GM23338 (cell line): Measurements from ENCODE around the gene RALY.

Source experiments
- CREB1 ChIP-seq: fragments of 250-450 bp; sonication (Bioruptor Pico); IDR thresholded peaks from 2 replicates; pipeline ENCODE4 v1.5.0; 2020; ENCODE audit warnings: low read depth, mild to moderate bottlenecking, moderate library complexity
- EZH2 ChIP-seq: fragments of 200-600 bp; sonication (generic); IDR thresholded peaks from one replicate; pipeline ENCODE4 v1.8.0; 2017; ENCODE audit warnings: antibody characterized with exemption, mild to moderate bottlenecking, low read depth; ENCODE audit not compliant: unreplicated experiment
- EZH2phosphoT487 ChIP-seq: fragments of 200-600 bp; sonication (generic); IDR thresholded peaks from one replicate; pipeline ENCODE4 v1.8.1; 2018; ENCODE audit warnings: antibody characterized with exemption; ENCODE audit not compliant: unreplicated experiment
- POLR2AphosphoS5 ChIP-seq: IDR thresholded peaks from 2 replicates; pipeline ENCODE4 v1.6.1; 2016; ENCODE audit warnings: antibody characterized with exemption, low read depth
- STAT1 ChIP-seq: IDR thresholded peaks from one replicate; pipeline ENCODE4 v1.6.1; 2016; ENCODE audit warnings: antibody characterized with exemption; ENCODE audit not compliant: unreplicated experiment
- TF ChIP-seq, protein P1 (sequence below), 2 experiments: fragments of 200-600 bp in 1 of 2; sonication (generic) in 1 of 2; conservative IDR thresholded peaks; 2 replicates each; pipeline versions ENCODE4 v1.5.1 to v1.6.1; 2016 to 2017; ENCODE audit warnings: antibody characterized with exemption in 2 of 2, low read depth in 2 of 2, mild to moderate bottlenecking in 2 of 2, moderate library complexity in 1 of 2
- TF ChIP-seq, protein P2 (sequence below): IDR thresholded peaks from 2 replicates; pipeline ENCODE4 v1.6.1; 2016; ENCODE audit warnings: antibody characterized with exemption
- TF ChIP-seq, protein P3 (sequence below): IDR thresholded peaks from one replicate; pipeline ENCODE4 v1.6.1; 2018; ENCODE audit warnings: antibody characterized with exemption; ENCODE audit not compliant: unreplicated experiment

DNA sequence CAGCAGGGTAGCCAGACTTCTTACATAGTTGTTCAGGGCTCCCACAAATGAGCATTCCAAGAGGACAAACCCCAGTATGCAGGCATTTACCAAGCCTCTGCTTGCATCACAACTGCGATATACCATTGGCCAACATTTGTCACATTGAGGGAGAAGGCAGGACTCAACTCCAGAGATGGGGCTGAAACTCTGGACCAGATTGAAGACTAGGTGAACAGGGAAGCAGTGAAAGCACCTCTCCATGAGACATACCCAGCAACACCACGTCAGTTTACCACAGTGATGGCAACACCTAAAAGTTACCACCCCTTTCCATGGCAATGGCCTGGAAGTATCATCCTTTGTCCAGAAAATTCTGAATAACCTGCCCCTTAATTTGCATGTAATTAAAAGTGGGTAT is 7.9 kb upstream of the RALY start:
- TF ChIP-seq EZH2: no peak
- TF ChIP-seq, protein P1, sequence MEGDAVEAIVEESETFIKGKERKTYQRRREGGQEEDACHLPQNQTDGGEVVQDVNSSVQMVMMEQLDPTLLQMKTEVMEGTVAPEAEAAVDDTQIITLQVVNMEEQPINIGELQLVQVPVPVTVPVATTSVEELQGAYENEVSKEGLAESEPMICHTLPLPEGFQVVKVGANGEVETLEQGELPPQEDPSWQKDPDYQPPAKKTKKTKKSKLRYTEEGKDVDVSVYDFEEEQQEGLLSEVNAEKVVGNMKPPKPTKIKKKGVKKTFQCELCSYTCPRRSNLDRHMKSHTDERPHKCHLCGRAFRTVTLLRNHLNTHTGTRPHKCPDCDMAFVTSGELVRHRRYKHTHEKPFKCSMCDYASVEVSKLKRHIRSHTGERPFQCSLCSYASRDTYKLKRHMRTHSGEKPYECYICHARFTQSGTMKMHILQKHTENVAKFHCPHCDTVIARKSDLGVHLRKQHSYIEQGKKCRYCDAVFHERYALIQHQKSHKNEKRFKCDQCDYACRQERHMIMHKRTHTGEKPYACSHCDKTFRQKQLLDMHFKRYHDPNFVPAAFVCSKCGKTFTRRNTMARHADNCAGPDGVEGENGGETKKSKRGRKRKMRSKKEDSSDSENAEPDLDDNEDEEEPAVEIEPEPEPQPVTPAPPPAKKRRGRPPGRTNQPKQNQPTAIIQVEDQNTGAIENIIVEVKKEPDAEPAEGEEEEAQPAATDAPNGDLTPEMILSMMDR (conservative IDR thresholded peaks at IDR 0.05; ENCODE audit: low read depth in 2 of 2): no peak
- TF ChIP-seq, protein P2, sequence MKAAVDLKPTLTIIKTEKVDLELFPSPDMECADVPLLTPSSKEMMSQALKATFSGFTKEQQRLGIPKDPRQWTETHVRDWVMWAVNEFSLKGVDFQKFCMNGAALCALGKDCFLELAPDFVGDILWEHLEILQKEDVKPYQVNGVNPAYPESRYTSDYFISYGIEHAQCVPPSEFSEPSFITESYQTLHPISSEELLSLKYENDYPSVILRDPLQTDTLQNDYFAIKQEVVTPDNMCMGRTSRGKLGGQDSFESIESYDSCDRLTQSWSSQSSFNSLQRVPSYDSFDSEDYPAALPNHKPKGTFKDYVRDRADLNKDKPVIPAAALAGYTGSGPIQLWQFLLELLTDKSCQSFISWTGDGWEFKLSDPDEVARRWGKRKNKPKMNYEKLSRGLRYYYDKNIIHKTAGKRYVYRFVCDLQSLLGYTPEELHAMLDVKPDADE: no peak
- TF ChIP-seq, protein P3, sequence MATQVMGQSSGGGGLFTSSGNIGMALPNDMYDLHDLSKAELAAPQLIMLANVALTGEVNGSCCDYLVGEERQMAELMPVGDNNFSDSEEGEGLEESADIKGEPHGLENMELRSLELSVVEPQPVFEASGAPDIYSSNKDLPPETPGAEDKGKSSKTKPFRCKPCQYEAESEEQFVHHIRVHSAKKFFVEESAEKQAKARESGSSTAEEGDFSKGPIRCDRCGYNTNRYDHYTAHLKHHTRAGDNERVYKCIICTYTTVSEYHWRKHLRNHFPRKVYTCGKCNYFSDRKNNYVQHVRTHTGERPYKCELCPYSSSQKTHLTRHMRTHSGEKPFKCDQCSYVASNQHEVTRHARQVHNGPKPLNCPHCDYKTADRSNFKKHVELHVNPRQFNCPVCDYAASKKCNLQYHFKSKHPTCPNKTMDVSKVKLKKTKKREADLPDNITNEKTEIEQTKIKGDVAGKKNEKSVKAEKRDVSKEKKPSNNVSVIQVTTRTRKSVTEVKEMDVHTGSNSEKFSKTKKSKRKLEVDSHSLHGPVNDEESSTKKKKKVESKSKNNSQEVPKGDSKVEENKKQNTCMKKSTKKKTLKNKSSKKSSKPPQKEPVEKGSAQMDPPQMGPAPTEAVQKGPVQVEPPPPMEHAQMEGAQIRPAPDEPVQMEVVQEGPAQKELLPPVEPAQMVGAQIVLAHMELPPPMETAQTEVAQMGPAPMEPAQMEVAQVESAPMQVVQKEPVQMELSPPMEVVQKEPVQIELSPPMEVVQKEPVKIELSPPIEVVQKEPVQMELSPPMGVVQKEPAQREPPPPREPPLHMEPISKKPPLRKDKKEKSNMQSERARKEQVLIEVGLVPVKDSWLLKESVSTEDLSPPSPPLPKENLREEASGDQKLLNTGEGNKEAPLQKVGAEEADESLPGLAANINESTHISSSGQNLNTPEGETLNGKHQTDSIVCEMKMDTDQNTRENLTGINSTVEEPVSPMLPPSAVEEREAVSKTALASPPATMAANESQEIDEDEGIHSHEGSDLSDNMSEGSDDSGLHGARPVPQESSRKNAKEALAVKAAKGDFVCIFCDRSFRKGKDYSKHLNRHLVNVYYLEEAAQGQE: no peak
- TF ChIP-seq POLR2AphosphoS5: no peak
- no peak for TF ChIP-seq EZH2phosphoT487
- TF ChIP-seq CREB1 (CRISPR knock-in tag): no peak
- TF ChIP-seq STAT1: no peak
